ENCODE results near the gene TIMP1. TPM values are rescaled to one million over a fixed set of nuclear protein-coding genes. Genes with fewer than 3 reads are reported as not detected.

TIMP1 gene
- total and polyA plus RNA-seq, 2 donors = 45.3 to 344 TPM

DNA sequence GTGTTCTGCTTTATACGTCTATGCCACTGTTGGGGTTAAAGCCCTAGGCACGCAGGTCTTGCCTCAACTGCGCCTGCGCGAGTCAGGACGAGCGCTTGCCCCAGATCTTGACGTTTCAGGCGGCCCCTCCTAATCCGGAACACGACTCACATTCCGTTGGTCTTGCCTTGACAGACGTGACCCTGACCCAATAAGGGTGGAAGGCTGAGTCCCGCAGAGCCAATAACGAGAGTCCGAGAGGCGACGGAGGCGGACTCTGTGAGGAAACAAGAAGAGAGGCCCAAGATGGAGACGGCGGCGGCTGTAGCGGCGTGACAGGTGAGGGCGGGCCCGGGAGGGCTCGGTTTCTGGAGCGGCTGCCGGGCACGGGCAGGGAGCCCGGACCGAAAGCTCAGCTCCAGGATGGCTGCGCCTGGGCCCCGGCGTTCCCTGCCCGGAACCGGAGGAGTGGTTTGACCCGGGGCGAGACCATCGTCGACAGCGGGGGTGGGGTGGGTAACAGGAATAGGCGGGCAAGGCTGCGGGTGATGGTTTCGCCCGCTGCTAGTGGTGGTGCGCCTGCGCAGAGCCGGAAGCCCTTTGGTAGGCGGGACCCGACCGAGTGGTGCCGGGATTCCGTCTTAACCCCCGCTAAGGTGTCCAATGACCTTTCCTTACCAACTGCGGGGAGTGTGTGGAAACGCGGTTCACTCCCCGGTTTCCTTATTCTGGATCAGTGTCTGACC is 21.1 kb upstream of the TIMP1 start, which contains the start of gene ARAF:
ARAF (plus strand) TSS at position 272 of the 725 bp plus-strand sequence. CDS start 1,763 bp downstream, outside the sequence.
- peak; percentile 83 to 99 (median 97) for DNase-seq (ENCODE audit: low read depth in 6 of 9, low spot score in 9 of 9)
- Histone ChIP-seq H3K27ac (ENCODE audit: low read depth in 1 of 2, low read length in 1 of 2) (peak within 1 kb of the TSS; percentile 98 to 99), H3K27me3 (ENCODE audit: control insufficient read depth in 2 of 2, insufficient read depth in 1 of 2, low read length in 1 of 2) (no peaks in the 10 kb centered on the region), H3K9me3 (ENCODE audit: control insufficient read depth in 2 of 2, insufficient read depth in 1 of 2, low read length in 1 of 2) (peaks cover 0 to 2% of the 10 kb centered on the region in 2 donors), H3K4me1 (ENCODE audit: control insufficient read depth in 2 of 2, insufficient read depth in 2 of 2, low read length in 2 of 2) (peaks cover 4 to 12% of the 10 kb centered on the region in 2 donors), H3K4me3 (ENCODE audit: low read length in 2 of 2) (peak within 1 kb of the TSS; percentile 76), H3K36me3 (ENCODE audit: control insufficient read depth in 2 of 2, insufficient read depth in 2 of 2, low read length in 1 of 2) (peaks cover 16 to 27% of the 10 kb centered on the region in 2 donors)
- WGBS = under 1% methylated on average over 59 of the region's 59 CpGs

DNA sequence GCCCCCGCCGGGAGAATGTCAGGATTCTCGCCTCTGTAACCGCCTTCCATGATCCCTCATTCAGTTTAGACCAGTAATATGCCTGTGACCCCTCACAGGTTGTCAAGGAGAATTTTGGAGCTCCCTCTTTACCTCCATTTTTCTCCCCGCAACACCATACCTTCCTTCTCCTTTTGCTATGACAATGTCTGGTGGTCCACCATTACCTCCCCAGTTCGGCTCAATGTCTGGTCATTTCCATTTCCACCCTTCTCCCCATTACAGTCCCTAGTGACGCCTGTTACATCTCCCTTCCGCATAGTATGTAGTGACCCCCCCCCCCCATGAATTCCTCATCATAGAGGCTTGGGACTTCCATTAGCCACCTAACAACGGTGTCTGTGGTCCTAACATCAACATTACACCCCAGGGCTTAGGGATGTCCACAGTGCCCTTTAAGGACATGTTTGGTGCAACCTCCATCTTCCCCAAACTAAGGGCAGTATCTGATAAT is 20.5 kb upstream of the TIMP1 start:
- Histone ChIP-seq H3K4me1 (ENCODE audit: control insufficient read depth in 2 of 2, insufficient read depth in 2 of 2, low read length in 2 of 2) (peaks cover 4 to 12% of the 10 kb centered on the region in 2 donors), H3K9me3 (ENCODE audit: control insufficient read depth in 2 of 2, insufficient read depth in 1 of 2, low read length in 1 of 2) (peaks cover 0 to 2% of the 10 kb centered on the region in 2 donors)

DNA sequence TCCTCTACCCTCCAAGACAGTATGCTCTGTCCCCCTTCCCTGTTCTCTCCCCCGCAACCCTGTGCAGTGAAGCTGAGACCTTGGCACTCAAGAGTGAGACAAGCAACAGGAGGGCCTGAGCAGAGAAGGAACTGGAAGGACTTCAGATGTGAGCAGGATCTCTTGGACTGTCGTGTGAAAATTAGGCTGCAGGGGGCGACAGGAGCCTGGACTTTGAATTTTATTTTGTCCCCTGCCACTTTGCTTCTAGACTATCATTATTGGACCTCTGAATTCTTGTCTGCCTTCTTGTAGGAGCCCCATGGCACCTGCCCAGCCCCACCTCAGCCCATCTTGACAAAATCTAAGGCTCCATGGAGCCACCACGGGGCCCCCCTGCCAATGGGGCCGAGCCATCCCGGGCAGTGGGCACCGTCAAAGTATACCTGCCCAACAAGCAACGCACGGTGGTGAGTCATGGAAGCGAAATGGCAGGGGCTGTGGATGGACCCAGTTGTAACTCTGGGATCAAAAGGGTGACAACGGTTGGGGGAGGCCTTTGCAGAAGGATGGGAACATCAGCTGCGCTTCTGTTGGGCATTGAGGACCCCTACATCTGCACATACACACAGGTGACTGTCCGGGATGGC is 19.5 kb upstream of the TIMP1 start:
- Histone ChIP-seq H3K4me1 (ENCODE audit: control insufficient read depth in 2 of 2, insufficient read depth in 2 of 2, low read length in 2 of 2) (peaks cover 4 to 12% of the 10 kb centered on the region in 2 donors), H3K27me3 (ENCODE audit: control insufficient read depth in 2 of 2, insufficient read depth in 1 of 2, low read length in 1 of 2) (no peaks in the 10 kb centered on the region), H3K36me3 (ENCODE audit: control insufficient read depth in 2 of 2, insufficient read depth in 2 of 2, low read length in 1 of 2) (peaks cover 28 to 43% of the 10 kb centered on the region in 2 donors), H3K4me3 (ENCODE audit: low read length in 2 of 2) (no peak overlapping the region), H3K9me3 (ENCODE audit: control insufficient read depth in 2 of 2, insufficient read depth in 1 of 2, low read length in 1 of 2) (peaks cover 0 to 2% of the 10 kb centered on the region in 2 donors), H3K27ac (ENCODE audit: low read depth in 1 of 2, low read length in 1 of 2) (no peak overlapping the region)
- no peak for DNase-seq (ENCODE audit: low read depth in 6 of 9, low spot score in 9 of 9)
- WGBS = 90% methylated on average over 13 of the region's 13 CpGs

More for the DNA sequence above, 20.5 kb upstream of the TIMP1 start:
- Histone ChIP-seq H3K27me3 (ENCODE audit: control insufficient read depth in 2 of 2, insufficient read depth in 1 of 2, low read length in 1 of 2) (no peaks in the 10 kb centered on the region), H3K4me3 (ENCODE audit: low read length in 2 of 2) (peak overlapping the region; percentile 76), H3K36me3 (ENCODE audit: control insufficient read depth in 2 of 2, insufficient read depth in 2 of 2, low read length in 1 of 2) (peaks cover 21 to 33% of the 10 kb centered on the region in 2 donors), H3K27ac (ENCODE audit: low read depth in 1 of 2, low read length in 1 of 2) (peak overlapping the region; percentile 98 to 99)
- 11% methylated on average over 9 of the region's 9 CpGs for WGBS
- no peak for DNase-seq (ENCODE audit: low read depth in 6 of 9, low spot score in 9 of 9)

DNA sequence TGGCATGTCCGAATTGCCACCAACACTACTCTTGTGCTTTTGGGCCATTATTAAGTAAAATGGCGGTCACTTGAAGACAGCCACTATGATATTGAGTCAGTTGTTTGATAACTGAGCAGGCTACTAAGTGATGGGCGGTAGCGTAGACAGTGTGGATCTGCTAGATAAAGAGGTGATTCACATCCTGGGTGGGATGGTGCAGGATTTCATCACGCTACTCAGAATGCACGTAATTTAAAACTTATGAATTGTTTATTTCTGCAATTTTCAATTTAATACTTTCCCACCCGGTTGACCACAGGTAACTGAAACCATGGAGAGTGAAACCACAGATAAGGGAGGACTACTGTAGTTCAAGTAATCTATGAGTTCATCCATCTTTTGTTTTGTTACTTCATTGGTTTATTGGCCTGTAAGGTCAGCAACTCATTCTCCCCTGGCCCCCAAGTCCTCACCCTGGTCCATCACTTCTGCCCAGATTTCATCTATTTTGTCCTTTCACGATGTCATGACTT is 18.4 kb upstream of the TIMP1 start:
- H3K27ac ChIP-seq (ENCODE audit: low read depth in 1 of 2, low read length in 1 of 2) = no peak overlapping the region
- no peak for DNase-seq (ENCODE audit: low read depth in 6 of 9, low spot score in 9 of 9)
- H3K27me3 ChIP-seq (ENCODE audit: control insufficient read depth in 2 of 2, insufficient read depth in 1 of 2, low read length in 1 of 2) = no peaks in the 10 kb centered on the region
- peaks cover 37 to 53% of the 10 kb centered on the region in 2 donors for H3K36me3 ChIP-seq (ENCODE audit: control insufficient read depth in 2 of 2, insufficient read depth in 2 of 2, low read length in 1 of 2)
- peaks cover 0 to 2% of the 10 kb centered on the region in 2 donors for H3K9me3 ChIP-seq (ENCODE audit: control insufficient read depth in 2 of 2, insufficient read depth in 1 of 2, low read length in 1 of 2)
- 96% methylated on average over 8 of the region's 8 CpGs for WGBS
- no peak overlapping the region for H3K4me3 ChIP-seq (ENCODE audit: low read length in 2 of 2)
- H3K4me1 ChIP-seq (ENCODE audit: control insufficient read depth in 2 of 2, insufficient read depth in 2 of 2, low read length in 2 of 2) = peaks cover 4 to 12% of the 10 kb centered on the region in 2 donors

DNA sequence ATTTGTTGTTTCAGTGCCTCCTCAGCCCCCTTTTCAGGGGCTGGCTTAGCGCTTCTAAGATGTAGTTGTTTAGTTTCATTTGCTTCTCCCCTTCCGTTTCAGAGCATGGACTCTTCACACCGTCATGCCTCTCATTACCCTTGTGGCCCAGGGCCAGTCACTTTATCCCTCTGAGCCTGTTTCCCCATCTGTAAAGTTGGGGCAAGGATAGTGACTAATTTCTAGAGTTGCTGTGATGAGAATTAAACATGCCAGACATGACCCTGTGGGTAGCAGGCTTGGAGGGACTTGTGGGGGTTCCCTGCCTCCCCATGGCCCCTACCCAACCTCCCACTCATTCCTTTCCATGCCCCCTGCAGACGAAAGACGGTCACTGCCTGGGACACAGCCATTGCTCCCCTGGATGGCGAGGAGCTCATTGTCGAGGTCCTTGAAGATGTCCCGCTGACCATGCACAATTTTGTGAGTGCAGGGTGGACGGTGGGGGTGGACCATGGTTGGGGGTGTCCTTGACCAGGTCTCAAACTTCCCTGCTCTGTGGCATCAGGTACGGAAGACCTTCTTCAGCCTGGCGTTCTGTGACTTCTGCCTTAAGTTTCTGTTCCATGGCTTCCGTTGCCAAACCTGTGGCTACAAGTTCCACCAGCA is 17.7 kb upstream of the TIMP1 start:
- Histone ChIP-seq H3K9me3 (ENCODE audit: control insufficient read depth in 2 of 2, insufficient read depth in 1 of 2, low read length in 1 of 2) (peaks cover 0 to 3% of the 10 kb centered on the region in 2 donors), H3K27ac (ENCODE audit: low read depth in 1 of 2, low read length in 1 of 2) (no peak overlapping the region), H3K4me1 (ENCODE audit: control insufficient read depth in 2 of 2, insufficient read depth in 2 of 2, low read length in 2 of 2) (peaks cover 4 to 12% of the 10 kb centered on the region in 2 donors), H3K4me3 (ENCODE audit: low read length in 2 of 2) (no peak overlapping the region), H3K27me3 (ENCODE audit: control insufficient read depth in 2 of 2, insufficient read depth in 1 of 2, low read length in 1 of 2) (no peaks in the 10 kb centered on the region), H3K36me3 (ENCODE audit: control insufficient read depth in 2 of 2, insufficient read depth in 2 of 2, low read length in 1 of 2) (peaks cover 44 to 58% of the 10 kb centered on the region in 2 donors)
- 94% methylated on average over 12 of the region's 12 CpGs for WGBS
- no peak for DNase-seq (ENCODE audit: low read depth in 6 of 9, low spot score in 9 of 9)

GRCh38 chrX:47566841-47567240 is 15.4 kb upstream of the TIMP1 start:
- WGBS = 94% methylated on average over 11 of the region's 11 CpGs
- H3K9me3 ChIP-seq (ENCODE audit: control insufficient read depth in 2 of 2, insufficient read depth in 1 of 2, low read length in 1 of 2) = peaks cover 0 to 7% of the 10 kb centered on the region in 2 donors
- H3K4me1 ChIP-seq (ENCODE audit: control insufficient read depth in 2 of 2, insufficient read depth in 2 of 2, low read length in 2 of 2) = peaks cover 2 to 3% of the 10 kb centered on the region in 2 donors
- no peak for DNase-seq (ENCODE audit: low read depth in 6 of 9, low spot score in 9 of 9)
- peaks cover 63 to 66% of the 10 kb centered on the region in 2 donors for H3K36me3 ChIP-seq (ENCODE audit: control insufficient read depth in 2 of 2, insufficient read depth in 2 of 2, low read length in 1 of 2)
- no peak overlapping the region for H3K4me3 ChIP-seq (ENCODE audit: low read length in 2 of 2)
- H3K27me3 ChIP-seq (ENCODE audit: control insufficient read depth in 2 of 2, insufficient read depth in 1 of 2, low read length in 1 of 2) = no peaks in the 10 kb centered on the region
- H3K27ac ChIP-seq (ENCODE audit: low read depth in 1 of 2, low read length in 1 of 2) = no peak overlapping the region

GRCh38 chrX:47568656-47569295 is 13.5 kb upstream of the TIMP1 start:
- H3K4me1 ChIP-seq (ENCODE audit: control insufficient read depth in 2 of 2, insufficient read depth in 2 of 2, low read length in 2 of 2) = no peaks in the 10 kb centered on the region
- peak in 2 of 9 donors; percentile 37 to 57 for DNase-seq (ENCODE audit: low read depth in 6 of 9, low spot score in 9 of 9)
- peaks cover 0 to 6% of the 10 kb centered on the region in 2 donors for H3K9me3 ChIP-seq (ENCODE audit: control insufficient read depth in 2 of 2, insufficient read depth in 1 of 2, low read length in 1 of 2)
- H3K36me3 ChIP-seq (ENCODE audit: control insufficient read depth in 2 of 2, insufficient read depth in 2 of 2, low read length in 1 of 2) = peaks cover 52 to 61% of the 10 kb centered on the region in 2 donors
- WGBS = 98% methylated on average over 13 of the region's 13 CpGs
- H3K27ac ChIP-seq (ENCODE audit: low read depth in 1 of 2, low read length in 1 of 2) = no peak overlapping the region
- H3K4me3 ChIP-seq (ENCODE audit: low read length in 2 of 2) = no peak overlapping the region
- H3K27me3 ChIP-seq (ENCODE audit: control insufficient read depth in 2 of 2, insufficient read depth in 1 of 2, low read length in 1 of 2) = peaks cover 0 to 3% of the 10 kb centered on the region in 2 donors

- Histone ChIP-seq H3K27ac (ENCODE audit: low read depth in 1 of 2, low read length in 1 of 2) (no peak overlapping the region), H3K36me3 (ENCODE audit: control insufficient read depth in 2 of 2, insufficient read depth in 2 of 2, low read length in 1 of 2) (peaks cover 35 to 52% of the 10 kb centered on the region in 2 donors), H3K27me3 (ENCODE audit: control insufficient read depth in 2 of 2, insufficient read depth in 1 of 2, low read length in 1 of 2) (peaks cover 0 to 8% of the 10 kb centered on the region in 2 donors), H3K9me3 (ENCODE audit: control insufficient read depth in 2 of 2, insufficient read depth in 1 of 2, low read length in 1 of 2) (peaks cover 0 to 6% of the 10 kb centered on the region in 2 donors), H3K4me3 (ENCODE audit: low read length in 2 of 2) (no peak overlapping the region), H3K4me1 (ENCODE audit: control insufficient read depth in 2 of 2, insufficient read depth in 2 of 2, low read length in 2 of 2) (peaks cover 0 to 5% of the 10 kb centered on the region in 2 donors)
- DNase-seq (ENCODE audit: low read depth in 6 of 9, low spot score in 9 of 9) = no peak
- 94% methylated on average over 8 of the region's 8 CpGs for WGBS
These were observed 11.4 kb upstream of the TIMP1 start for GRCh38 chrX:47570794-47571193.

Data from thymus (tissue), 11 donors.